Neural progenitor cell (in vitro differentiated cells): Measurements from ENCODE around the gene GABRG3.

Experiments
- EZH2 ChIP-seq: fragments of 200-600 bp; sonication (generic); IDR thresholded peaks from 2 replicates; pipeline ENCODE4 v1.6.1; 2017; ENCODE audit warnings: antibody characterized with exemption, mild to moderate bottlenecking, moderate library complexity
- EZH2phosphoT487 ChIP-seq: fragments of 200-600 bp; sonication (generic); IDR thresholded peaks from 2 replicates; pipeline ENCODE4 v1.6.1; 2017; ENCODE audit warnings: antibody characterized with exemption
- TF ChIP-seq, protein P1 (sequence below): fragments of 200-600 bp; sonication (generic); IDR thresholded peaks from 2 replicates; pipeline ENCODE4 v1.5.1; 2017; ENCODE audit warnings: antibody characterized with exemption, mild to moderate bottlenecking

DNA sequence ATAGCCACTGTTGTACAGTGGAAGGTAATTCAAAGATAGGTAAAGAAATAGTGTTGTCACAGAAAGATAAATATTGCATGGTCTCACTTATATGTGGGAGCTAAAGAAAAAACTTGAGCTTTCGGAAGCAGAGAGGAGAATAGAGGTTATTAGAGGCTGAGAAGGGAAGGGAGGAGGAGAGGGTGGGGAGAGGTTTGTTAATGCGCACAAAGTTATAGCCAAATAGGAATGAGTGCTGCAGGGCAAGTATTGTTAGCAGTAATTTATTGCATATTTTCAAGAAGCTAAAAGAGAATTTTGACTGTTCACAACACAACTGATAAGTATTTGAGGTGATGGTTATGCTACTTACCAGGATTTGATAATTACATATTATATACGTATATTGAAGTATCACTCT is 154.2 kb downstream of the GABRG3 start:
- TF ChIP-seq, protein P1, sequence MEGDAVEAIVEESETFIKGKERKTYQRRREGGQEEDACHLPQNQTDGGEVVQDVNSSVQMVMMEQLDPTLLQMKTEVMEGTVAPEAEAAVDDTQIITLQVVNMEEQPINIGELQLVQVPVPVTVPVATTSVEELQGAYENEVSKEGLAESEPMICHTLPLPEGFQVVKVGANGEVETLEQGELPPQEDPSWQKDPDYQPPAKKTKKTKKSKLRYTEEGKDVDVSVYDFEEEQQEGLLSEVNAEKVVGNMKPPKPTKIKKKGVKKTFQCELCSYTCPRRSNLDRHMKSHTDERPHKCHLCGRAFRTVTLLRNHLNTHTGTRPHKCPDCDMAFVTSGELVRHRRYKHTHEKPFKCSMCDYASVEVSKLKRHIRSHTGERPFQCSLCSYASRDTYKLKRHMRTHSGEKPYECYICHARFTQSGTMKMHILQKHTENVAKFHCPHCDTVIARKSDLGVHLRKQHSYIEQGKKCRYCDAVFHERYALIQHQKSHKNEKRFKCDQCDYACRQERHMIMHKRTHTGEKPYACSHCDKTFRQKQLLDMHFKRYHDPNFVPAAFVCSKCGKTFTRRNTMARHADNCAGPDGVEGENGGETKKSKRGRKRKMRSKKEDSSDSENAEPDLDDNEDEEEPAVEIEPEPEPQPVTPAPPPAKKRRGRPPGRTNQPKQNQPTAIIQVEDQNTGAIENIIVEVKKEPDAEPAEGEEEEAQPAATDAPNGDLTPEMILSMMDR: no peak
- TF ChIP-seq EZH2phosphoT487: no peak
- TF ChIP-seq EZH2: no peak
